NCI-H2227 (cell line): ENCODE data around the gene CP.
"Not testable (repeated sequence)": the region's sequence is repeated elsewhere in the genome, so short reads cannot be mapped to it uniquely, and the experiment has no call there.

Source experiments
- DNase-seq: peaks from one replicate; lab custom pipeline; 2025; ENCODE audit not compliant: unreplicated experiment; lab: John Stamatoyannopoulos, UW

Gene CP

DNA sequence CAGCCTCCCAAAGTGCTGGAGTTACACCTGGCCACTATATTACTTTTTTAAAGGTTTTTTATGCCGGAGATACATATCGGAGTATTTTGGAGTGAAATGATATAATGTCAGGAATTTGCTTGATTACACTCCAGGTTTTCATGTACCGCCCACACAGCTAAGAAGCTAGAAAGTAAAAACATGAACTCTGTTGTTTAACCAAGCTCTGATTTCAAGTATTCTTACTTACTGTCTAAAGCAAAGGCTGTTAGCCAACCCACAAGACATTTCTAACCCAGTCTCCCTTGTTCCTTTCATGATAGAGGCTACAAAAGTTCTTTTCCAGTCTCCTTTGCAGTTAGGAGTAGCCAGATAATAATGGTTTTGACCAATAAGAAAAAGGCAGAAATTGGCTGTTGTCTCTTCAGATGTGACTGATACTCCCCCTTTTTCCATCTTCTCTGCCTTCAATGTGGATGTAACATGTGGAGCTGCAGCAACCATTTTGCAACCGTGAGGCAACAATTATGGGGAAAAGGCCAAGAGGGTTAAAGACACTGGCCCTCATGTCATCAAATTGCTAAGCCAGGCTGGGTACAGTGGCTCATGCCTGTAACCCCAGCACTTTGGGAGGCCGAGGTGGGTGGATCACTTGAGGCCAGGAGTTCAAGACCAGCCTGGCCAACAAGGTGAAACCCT is 6.1 kb upstream of the CP start:
- no peak for DNase-seq

DNA sequence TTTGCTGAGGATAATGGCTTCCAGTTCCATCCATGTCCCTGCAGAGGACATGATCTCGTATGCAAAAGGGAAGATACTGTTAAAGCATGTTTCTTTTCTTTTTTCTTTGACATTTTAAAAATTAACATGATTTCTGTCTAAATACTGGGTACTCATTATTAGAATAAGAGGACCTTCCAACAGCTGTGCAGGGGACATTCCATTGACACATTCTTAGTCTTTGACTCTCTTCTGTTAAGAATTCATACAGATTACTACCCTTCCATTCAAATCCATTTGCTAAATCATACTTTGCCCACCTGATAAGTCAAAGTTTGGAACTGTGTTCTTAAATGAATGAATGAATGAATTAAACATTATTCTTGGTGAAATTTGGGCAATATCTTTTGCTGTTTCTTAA is 5.1 kb upstream of the CP start:
- DNase-seq: no peak

DNA sequence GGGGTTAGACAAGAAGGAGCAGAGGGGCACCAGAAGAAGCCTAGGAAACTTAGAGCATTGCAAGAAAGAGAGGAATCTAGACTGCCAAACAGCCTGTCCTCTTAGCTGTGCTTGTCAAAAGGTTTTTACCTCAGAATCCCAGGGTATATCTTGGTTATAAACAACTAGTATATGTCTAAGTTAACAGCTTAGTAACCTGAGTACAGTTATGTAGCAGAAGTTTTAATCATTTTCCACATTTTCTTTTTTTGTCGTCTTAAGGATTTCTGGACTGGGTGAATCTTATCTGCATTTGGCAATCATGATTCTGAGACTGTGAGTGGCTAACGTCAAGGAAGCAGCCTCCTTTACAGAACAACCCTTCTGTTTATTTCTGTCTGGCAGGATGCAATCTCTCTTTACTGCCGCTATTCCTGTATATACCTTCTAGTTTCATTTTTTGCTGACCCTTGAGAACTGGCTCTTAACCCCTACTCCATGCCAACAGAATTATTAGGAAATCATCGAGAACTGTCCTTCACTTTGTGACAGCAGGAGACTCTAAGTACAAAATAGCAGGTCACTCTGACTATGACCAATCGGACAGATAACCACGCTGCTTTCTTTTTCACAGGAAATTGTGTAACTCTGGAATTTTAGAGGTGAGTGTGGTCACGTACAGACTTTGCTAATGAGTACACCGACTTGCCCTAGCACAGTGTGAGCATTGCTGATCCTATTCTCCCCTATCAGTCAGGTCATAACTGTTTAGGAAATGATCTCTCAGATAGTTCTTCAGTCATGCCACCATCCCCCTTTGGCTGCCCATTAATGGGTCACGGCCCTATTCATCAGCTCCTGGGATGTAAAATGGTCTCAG is 3.3 kb upstream of the CP start:
- no peak for DNase-seq

DNA sequence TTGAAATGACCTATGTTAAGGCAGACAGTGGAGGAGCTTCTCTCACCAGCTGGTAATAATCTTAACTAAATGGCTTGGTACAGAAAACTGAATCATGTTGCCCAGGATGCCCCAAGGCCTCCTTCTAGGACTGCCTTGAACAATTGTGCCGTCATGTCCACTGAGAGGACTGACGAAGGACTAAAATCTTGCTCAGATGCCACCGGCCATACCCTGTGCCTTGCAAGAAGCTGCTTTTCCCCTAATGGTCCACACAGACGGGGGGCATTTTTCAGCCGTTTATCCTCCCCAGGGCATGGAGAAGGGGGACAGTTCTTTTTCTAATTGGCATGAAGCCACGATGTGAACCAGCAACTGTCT is 1.8 kb upstream of the CP start:
- no peak for DNase-seq

DNA sequence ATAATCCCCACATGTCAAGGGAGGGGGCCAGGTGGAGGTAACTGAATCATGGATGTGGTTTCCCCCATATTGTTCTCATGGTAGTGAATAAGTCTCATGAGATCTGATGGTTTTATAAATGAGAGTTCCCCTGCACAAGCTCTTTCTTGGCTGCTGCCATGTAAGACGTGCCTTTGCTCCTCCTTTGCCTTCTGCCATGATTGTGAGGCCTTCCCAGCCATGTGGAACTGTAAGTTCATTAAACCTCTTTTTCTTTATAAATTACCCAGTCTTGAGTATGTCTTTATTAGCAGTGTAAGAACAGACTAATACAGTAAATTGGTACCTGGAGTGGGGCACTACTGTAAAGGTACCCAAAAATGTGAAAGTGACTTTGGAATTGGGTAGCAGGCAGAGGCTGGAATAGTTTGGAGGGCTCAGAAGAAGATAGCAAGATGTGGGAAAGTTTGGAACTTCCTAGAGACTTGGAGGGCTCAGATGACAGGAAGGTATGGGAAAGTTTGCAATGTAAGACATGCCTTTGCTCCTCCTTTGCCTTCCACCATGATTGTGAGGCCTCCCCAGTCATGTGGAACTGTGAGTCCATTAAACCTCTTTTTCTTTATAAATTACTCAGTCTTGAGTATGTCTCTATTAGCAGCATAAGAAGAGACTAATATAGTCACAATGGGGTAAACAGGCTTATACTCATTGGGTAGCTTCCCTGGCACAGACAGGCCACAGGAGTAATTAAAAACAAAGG is 2.1 kb downstream of the CP start:
- DNase-seq: not testable (repeated sequence)

DNA sequence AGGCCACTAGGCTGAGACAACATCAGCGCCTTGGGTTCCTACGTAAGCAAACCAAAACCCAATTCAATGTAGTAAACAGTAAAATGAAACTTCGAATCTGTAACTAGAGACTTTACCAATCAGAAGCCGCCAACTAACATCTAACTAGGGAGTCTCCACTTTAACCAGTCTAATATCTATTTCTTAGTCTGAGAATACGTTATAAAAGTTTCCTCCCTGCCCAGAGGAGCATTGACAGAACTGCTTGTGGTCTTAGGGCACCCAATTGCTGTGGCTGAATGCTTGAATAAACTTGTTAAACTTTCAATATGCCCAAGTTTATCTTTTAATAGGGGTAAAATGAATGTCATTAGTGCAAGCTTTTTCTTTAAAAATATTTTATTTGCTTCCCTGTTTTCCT is 4.3 kb downstream of the CP start:
- DNase-seq: no peak

DNA sequence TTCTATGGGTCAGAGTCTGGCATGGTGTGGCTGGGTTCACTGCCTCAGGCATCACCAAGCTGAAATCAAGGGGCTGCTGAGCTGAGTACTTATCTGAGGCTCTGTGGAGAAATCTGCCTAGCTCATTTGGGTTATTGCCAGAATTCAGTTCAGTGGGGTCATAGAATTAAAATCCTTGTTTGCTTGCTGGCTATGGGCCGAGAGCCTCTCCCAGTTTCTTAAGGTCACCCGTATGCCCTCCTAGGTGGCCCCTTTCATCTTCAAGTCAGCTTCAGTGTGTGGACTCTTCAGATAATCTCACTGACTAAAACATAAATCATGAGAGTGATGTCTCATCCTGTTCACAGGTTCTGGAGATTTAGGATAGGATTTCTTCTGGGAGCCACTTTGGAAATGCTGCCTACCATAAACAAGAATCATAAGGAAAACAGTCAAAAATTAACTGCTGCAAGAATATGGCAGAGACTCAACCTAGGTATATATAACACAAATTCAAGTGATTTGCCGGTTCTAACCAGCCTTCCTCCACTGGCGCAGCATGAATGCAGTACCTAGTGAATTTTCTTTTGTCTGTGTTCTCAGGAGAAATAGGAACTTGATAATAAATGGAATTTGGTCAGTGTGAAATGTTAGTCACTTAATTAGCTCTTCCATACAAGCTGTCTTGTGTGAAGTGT is 5.3 kb downstream of the CP start:
- DNase-seq: no peak

DNA sequence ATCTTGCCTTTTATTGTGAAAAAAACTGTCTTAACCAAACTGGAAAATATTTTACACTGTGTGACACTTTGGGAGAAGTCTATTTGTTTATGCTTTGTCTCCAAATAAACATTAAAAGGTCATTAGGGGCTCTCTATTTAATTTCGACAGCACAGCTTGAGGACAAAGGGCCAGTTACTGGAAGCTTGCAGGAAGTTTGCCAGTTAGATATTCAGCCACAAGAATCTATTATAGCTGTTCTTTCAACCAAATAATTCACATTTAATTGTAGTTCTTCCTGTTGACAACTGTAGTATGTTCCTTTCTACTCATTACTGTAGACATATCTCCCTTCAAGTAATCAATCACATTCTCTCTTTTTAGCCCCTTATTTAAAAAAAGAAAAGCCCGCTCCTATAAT is 6.1 kb downstream of the CP start:
- no peak for DNase-seq

DNA sequence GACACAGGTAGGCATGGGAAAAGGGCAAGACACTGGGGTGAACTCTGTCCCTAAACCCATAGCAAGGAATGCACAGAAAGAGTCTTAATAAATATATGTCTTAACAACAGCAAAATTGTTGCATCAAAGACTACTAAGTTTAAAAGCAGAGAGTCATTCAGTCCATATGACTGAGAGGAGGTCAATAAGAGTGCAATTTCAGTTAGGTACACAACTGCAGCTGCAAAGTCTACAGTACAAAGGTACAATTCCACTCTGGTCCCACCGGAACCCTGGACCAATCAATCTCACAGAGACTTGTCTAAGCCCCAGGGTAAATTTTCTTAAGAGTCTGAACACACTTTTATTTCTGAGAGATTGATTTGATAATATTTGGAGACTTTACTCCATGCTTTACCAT is 6.9 kb downstream of the CP start:
- DNase-seq: no peak

DNA sequence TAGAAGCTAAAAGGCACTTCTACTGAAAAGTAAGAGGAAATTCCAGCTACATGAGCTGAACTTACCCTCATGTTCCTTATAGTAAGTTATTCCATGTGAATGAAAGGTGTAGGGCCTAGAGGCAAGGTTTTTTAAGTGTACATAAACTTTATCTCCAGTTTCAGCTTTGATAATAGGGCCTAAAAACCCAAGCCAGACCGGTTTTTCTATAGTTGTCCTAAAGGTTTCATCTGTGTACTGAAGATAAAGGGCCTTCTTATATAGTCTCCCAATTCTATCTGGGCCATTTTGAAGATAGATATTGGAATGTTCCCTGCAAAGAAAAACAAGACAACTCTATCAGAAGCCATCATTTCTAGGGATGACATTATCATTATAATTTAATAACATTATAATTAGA is 9.2 kb downstream of the CP start:
- no peak for DNase-seq

DNA sequence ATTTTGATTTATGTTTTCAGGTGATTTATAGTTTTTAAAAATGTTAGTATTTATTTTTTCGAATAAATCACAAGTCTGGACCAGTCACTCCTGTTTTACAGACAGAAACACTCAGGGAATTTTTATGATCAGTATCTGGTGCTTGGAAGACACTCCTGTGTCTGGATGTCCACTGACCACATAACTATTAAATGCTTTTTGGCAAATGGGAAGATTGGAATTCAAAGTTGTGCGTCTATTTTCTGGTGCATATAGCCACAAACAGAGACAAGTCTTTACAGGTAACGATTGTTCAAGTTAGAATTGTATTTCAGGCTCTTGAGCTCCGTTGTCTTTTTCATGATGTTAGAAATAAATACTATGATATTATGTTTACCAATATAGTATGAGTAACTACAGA is 12.2 kb downstream of the CP start:
- DNase-seq: no peak

DNA sequence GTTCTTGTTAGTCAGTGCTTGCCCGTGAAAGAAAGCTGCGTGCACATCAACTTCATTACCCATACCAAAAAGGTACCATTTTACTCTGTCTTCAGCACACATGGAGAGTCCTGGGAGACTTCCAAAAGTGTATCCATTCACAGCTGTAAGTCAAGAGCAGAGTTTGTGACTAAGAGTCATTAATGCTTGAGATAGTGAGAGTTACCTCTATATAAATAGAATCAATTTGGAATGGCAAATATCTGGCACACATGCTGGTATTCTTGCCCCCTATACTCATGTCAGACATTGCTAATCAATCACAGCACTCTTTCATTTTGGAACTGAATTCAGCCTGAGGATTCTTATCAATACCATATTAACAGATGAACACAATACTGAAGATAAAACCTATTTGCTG is 14.2 kb downstream of the CP start:
- DNase-seq: no peak

DNA sequence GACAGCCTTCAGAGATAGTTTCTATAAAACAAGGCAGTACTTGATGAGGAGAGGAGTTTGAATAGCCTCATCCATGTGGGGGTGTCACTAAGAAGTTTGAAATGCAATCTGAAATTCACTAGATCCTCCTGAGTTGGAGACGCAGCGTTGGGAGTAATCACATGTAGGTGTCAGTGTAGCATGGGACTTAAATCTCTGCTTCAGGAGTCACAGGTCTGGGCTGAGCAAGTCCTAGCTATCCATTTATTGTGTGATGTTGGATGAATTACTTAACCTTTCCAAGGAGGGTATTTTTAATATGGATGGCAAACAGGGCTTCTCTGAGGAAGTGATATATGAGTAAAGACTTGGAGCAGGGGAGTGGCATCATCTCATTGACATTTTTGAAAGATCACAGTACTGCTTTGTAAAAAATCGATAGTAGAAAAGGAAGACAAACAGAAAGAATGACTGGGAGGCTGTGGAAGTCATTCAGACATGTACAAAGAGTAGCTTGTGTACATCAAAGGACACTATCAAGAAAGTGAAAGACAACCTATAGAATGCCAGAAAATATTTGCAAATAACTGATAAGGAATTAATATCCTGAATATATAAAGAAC is 17.1 kb downstream of the CP start:
- DNase-seq: no peak

DNA sequence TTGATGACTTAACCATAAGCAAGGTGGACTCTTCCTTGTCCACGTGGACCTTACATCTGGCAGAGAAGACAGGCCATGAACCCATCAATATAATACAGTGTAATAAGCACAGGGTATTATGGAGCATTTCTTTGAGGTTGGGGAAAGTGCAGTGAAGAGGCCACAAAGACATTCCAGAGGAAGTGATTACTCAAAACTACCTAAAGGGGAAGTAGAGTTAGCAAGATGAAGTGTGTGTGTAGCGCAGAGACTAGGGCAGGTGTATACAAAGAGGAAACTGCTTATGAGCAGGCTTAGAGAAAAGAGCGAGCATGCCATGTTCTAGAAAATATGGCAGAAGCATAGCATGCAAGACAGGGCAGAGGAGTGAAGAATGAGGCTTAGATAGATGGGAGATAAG is 17.9 kb downstream of the CP start:
- no peak for DNase-seq

DNA sequence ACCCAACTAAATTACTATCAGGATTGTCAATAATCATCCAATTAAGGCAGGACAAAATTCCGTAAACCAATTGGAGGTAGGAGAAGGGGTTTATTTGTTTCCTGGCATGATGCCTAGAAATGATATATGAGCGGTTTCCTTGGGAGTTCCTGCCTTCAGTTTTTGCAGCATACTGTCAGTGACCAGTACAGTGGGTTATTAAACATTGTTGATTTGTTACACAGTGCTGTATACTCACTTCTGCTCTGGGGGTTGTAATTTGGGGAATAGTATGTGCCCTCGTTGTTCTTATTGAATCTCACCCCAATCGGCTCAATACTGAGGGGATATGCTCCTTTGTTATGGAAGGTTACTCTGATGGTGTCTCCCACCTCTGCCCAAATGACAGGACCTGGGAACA is 22.2 kb downstream of the CP start:
- peak; percentile 8 for DNase-seq

DNA sequence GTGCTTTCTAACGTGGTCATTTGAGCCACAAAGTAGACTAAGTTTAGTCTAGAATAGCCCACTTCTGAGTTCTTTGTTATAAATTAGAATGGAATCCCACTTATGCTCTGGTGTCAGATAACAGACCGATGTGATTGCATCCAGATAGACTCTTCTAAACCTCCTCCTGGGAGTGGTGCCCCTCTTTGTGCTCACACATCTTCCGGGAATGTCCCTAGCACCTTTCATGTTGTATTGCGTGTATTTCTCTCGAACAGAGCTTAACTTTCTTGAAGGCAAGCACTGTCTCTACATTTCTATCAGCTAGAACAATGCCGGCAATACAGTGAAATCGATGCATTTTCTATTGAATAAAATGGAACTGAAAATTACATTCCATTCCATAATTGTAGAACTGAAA is 23.0 kb downstream of the CP start:
- DNase-seq: no peak

DNA sequence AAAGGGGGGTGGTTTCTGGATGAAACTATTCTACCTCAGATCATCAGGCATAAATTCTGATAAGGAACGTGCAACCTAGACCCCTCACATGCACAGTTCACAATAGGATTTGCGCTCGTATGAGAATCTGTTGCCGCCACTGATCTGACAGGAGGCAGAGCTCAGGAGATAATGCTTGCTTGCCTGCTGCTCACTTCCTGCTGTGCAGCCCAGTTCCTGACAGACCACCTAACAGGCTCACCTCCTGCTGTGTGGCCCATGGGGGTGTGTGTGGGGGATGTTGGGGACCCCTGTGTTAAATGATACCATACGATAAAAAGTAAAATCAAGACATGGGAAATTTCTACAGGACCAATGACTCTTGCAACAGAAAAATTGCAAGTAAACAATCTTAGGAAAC is 24.0 kb downstream of the CP start:
- DNase-seq: no peak

DNA sequence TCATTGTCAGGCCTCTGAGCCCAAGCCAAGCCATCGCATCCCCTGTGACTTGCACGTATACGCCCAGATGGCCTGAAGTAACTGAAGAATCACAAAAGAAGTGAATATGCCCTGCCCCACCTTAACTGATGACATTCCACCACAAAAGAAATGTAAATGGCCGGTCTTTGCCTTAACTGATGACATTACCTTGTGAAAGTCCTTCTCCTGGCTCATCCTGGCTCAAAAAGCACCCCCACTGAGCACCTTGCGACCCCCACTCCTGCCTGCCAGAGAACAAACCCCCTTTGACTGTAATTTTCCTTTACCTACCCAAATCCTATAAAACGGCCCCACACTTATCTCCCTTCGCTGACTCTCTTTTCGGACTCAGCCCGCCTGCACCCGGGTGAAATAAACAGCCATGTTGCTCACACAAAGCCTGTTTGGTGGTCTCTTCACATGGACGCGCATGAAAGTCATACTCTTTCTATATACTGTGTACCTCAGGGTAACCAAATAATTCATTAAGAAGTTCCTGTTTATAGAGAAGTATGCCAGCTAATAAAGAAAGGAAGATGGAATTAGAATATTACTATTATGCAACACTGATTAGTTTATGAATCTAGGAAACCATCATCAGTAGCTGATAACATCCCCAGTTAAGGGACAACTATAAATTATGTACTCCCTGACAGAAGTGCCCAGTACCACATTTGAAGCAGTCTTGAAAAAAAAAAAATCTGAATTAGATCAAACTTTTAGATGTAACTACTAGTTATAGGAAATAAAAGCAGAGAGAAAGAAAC is 24.6 kb downstream of the CP start:
- not testable (repeated sequence) for DNase-seq

DNA sequence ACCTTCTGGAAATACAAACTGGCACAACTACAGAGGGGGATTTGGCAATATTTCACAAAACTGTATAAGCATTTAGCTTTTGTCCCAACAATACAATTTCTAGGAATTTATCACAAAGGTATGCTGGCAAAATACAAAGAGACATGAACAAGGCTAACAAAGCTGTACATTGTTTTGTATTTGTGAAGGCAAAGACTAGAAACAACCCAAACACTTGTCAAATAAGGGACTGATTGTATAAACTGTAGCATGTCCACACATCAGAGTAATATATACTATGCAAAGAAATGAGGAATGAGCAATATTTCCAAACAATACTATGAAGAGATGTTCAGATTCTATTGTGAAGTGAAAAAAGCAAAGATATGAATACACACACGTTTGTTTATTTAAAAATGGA is 26.4 kb downstream of the CP start:
- no peak for DNase-seq

DNA sequence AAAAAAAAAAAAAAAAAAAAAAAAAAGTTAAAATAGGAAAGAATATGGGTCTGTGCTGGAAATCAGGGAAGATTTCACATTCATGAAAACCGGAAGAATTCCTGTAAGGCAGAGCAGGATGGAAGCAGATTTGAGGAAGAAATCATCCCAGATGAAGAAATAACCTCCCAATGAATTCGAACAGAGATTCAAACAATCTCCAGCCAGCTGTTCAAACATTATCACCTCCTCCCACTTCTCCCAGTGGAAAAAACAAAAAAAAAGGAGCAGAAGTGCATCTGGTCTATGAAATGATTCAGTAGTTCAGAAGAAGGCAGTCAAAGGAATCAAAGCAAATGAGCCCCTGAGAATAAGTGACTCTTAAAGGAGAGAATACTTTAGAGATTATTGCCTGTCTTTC is 33.1 kb downstream of the CP start:
- no peak for DNase-seq
